ENCODE measurements around the gene KCNMB1.

KCNMB1 gene

GRCh38 chr5:170375283-170375682 lies 13.9 kb downstream of the KCNMB1 start:
- DNase-seq = no peak

- no peak for DNase-seq
Measured at GRCh38 chr5:170372971-170373370, 16.2 kb downstream of the KCNMB1 start.

GRCh38 chr5:170368586-170368985 lies 20.6 kb downstream of the KCNMB1 start:
- DNase-seq = no peak

- DNase-seq = no peak
Measured at GRCh38 chr5:170366276-170366675, 22.9 kb downstream of the KCNMB1 start.

GRCh38 chr5:170365831-170366230 lies 23.3 kb downstream of the KCNMB1 start:
- DNase-seq = no peak

- DNase-seq = no peak
Measured at GRCh38 chr5:170365011-170365410, 24.2 kb downstream of the KCNMB1 start.

GRCh38 chr5:170363671-170364070 lies 25.5 kb downstream of the KCNMB1 start:
- DNase-seq = no peak

- no peak for DNase-seq
Measured at GRCh38 chr5:170362656-170363055, 26.5 kb downstream of the KCNMB1 start.

- DNase-seq = no peak
Measured at GRCh38 chr5:170362102-170362501, 27.1 kb downstream of the KCNMB1 start.

GRCh38 chr5:170361616-170362015 lies 27.6 kb downstream of the KCNMB1 start:
- DNase-seq = no peak

- no peak for DNase-seq
Measured at GRCh38 chr5:170361116-170361515, 28.1 kb downstream of the KCNMB1 start.

- no peak for DNase-seq
Measured at GRCh38 chr5:170360709-170361108, 28.5 kb downstream of the KCNMB1 start.

- DNase-seq = no peak
Measured at GRCh38 chr5:170357955-170358444, 31.2 kb downstream of the KCNMB1 start.

- no peak for DNase-seq
Measured at GRCh38 chr5:170355601-170356098, 33.5 kb downstream of the KCNMB1 start.

- no peak for DNase-seq
Measured at GRCh38 chr5:170353961-170354360, 35.2 kb downstream of the KCNMB1 start.

- no peak for DNase-seq
Measured at GRCh38 chr5:170353011-170353761, 36.0 kb downstream of the KCNMB1 start.

- no peak for DNase-seq
Measured at GRCh38 chr5:170348137-170348633, 41.0 kb downstream of the KCNMB1 start.

GRCh38 chr5:170347022-170347567 lies 42.1 kb downstream of the KCNMB1 start:
- no peak for DNase-seq

GRCh38 chr5:170345971-170346370 lies 43.2 kb downstream of the KCNMB1 start:
- DNase-seq = no peak

GRCh38 chr5:170343177-170343576 lies 46.0 kb downstream of the KCNMB1 start:
- DNase-seq = no peak

- no peak for DNase-seq
Measured at GRCh38 chr5:170342153-170342725, 46.9 kb downstream of the KCNMB1 start.

- no peak for DNase-seq
Measured at GRCh38 chr5:170341545-170341944, 47.6 kb downstream of the KCNMB1 start.

GRCh38 chr5:170339780-170340167 lies 49.4 kb downstream of the KCNMB1 start:
- DNase-seq = no peak
